ENCODE data around the gene OR14K1.
"Not testable (repeated sequence)": the region's sequence is repeated elsewhere in the genome, so short reads cannot be mapped to it uniquely, and the experiment has no call there.

OR14K1 gene

GRCh38 chr1:247738315-247738714 is at the start of gene OR14K1:
Gene OR14K1, plus strand, starts transcription at chr1:247738615. Its CDS starts 0 bp downstream, at chr1:247738615.
- DNase-seq, result no peak

GRCh38 chr1:247701338-247701737 is 37.1 kb upstream of the OR14K1 start:
- no peak for DNase-seq

- not testable (repeated sequence) for DNase-seq
Measured at GRCh38 chr1:247710681-247711080, 27.7 kb upstream of the OR14K1 start.

GRCh38 chr1:247713753-247714152 is 24.7 kb upstream of the OR14K1 start:
- DNase-seq, result no peak

- DNase-seq, result no peak
Measured at GRCh38 chr1:247716546-247716945, 21.9 kb upstream of the OR14K1 start, which contains the start of gene OR6F1. Gene OR6F1, minus strand, starts transcription at chr1:247716646. Its CDS starts 3,891 bp downstream, at chr1:247712755.

- no peak for DNase-seq
Measured at GRCh38 chr1:247721222-247721621, 17.2 kb upstream of the OR14K1 start.

GRCh38 chr1:247740721-247741120 is 2.3 kb downstream of the OR14K1 start:
- no peak for DNase-seq

- DNase-seq, result no peak
Measured at GRCh38 chr1:247741756-247742155, 3.3 kb downstream of the OR14K1 start.

GRCh38 chr1:247742215-247742760 is 3.9 kb downstream of the OR14K1 start:
- not testable (repeated sequence) for DNase-seq

GRCh38 chr1:247746391-247746935 is 8.0 kb downstream of the OR14K1 start:
- no peak for DNase-seq

- DNase-seq, result no peak
Measured at GRCh38 chr1:247747616-247748015, 9.2 kb downstream of the OR14K1 start.

GRCh38 chr1:247748041-247748440 is 9.6 kb downstream of the OR14K1 start, which contains the start of gene OR14A2:
Gene OR14A2, minus strand, starts transcription at chr1:247748141.
- DNase-seq, result no peak

GRCh38 chr1:247749870-247750269 is 11.5 kb downstream of the OR14K1 start:
- DNase-seq, result no peak

GRCh38 chr1:247754311-247754710 is 15.9 kb downstream of the OR14K1 start:
- not testable (repeated sequence) for DNase-seq

- DNase-seq, result no peak
Measured at GRCh38 chr1:247760456-247760855, 22.0 kb downstream of the OR14K1 start, which contains the start of gene OR1C1. Gene OR1C1, minus strand, starts transcription at chr1:247760556. Its CDS starts 2,150 bp downstream, at chr1:247758406.

- DNase-seq, result no peak
Measured at GRCh38 chr1:247769603-247770002, 31.2 kb downstream of the OR14K1 start.
